ENCODE results near the gene PCYT2.

DNA sequence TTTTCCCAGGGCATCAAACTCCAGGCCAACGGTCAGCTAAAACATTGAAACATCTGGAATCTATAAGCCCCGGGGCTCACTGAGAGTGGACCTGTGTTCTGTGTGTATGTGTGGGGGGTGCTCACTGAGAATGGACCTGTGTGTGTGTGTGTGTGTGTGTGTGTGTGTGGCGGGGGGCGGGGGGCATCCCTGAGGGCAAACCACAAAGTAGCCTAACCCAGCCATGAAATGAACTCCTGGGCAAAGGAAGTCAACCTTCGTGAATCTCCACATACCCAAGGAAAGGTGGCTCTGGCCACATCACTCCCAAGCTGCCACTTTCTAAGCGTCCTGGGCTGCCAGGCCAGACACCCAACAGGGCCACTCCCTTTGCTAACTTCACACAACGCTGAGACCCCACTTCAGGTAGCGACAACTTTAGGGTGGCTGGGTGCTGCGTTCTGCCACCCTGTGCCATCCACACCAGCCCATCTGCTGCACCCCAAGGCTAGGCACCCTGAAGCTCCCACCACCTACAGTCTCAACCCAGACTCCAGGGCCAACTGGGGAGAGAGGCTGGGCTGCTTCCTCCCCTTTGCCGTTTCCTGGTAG is 14.8 kb upstream of the PCYT2 start:
- TF ChIP-seq CTCF (optimal IDR thresholded peaks at IDR 0.05 in 1 of 3, IDR thresholded peaks at IDR 0.05 in 1 of 3, conservative IDR thresholded peaks at IDR 0.05 in 1 of 3; ENCODE audit: extremely low read depth in 1 of 3, insufficient read depth in 2 of 3, low read length in 3 of 3), result no peak
- TF ChIP-seq EZH2 (IDR thresholded peaks at IDR 0.05; ENCODE audit: low read length), result no peak

All from keratinocyte (primary cell).